NCI-H82 treated with DMSO at 0.1 percent for 48 hours (cell line): ENCODE results near the gene DCST2.

Experiments
- DNase-seq: peaks from one replicate; lab custom pipeline; 2025; ENCODE audit not compliant: unreplicated experiment; lab: John Stamatoyannopoulos, UW

DCST2 gene

DNA sequence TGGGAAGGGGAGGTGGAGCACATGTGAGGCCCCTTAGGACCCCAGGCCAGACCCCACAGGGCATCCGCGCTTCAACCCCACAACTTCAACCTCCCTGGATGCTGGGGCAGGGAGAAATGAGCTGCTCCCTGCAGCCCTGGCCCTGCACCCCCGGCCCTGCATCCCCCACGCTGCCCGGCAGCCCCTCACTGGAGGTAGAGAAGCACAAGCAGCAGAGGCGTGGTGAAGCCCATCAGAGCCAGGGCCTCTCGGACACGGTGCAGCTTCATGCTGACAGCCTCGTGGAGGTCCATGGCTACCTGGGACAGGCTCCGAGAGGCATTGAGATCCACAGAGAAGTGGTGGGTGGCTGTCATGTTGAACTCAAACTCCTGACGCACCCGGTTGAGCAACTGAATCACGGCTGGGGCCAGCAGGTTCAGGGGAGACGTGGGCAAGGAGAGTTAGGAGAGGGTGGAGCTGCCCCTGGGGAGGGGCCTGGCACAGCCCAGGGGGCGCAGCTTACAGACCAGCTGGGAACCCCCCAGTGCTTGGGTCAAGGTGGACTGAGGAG lies 3.3 kb downstream of the DCST2 start:
- DNase-seq, result no peak

GRCh38 chr1:155029513-155030242 lies 3.9 kb downstream of the DCST2 start:
- DNase-seq, result no peak

DNA sequence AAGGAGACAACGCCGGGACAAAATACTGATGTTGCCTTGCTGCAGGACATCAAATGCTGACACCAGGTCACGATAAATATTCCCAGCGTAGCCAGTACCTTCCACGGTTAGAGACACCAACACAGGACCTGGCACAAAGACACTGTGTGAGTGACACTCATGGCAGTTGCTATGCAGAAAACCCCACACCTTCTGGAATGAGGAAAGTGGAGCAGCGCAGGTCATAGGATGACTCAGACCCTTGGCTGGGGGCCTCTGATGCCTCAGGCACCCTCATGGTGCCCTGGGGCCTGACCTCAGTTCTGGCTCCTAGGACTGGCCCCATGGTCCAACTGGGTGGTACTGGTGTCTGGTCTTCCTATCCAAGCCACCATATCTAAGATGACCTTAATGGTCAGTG lies 7.0 kb downstream of the DCST2 start:
- DNase-seq, result no peak

DNA sequence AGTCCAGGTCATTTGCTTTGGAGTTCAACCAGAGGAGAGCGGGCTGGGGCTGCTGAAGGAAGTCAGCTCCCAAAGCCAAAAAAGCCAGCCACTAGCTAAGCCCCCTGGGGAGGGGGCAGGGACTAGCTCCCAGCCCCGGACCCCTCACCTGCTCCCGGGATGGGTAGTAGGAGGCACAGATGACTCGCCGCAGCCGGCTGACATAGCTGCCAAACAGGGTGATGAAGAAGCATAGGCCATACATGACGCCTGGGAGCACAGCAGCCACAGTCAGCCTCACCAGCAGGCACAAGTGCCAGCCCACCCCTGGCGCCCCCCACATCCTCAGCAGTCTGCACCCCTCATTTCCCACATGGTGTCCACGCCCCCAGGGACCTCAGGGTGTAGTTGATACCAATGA lies 7.4 kb downstream of the DCST2 start:
- DNase-seq, result no peak

DNA sequence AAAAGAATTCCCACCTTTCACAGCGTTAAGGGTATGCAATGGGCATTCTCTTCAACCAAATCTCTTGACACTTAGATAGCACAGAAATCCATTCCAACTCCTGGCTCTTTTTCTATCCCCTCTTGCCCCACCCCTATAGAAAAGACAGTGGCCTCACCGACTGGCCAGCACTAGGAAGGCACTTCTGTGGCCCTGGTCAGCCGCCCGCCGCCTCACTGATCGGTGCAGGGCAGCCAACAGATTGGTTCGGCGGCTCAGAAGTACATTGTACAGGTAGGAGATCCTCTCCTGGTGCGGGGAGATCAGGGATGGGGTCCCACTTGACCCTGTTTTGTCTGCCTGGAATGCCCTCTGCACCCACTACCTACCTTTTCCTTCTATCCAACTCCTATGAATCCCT lies 9.3 kb downstream of the DCST2 start:
- DNase-seq, result no peak

DNA sequence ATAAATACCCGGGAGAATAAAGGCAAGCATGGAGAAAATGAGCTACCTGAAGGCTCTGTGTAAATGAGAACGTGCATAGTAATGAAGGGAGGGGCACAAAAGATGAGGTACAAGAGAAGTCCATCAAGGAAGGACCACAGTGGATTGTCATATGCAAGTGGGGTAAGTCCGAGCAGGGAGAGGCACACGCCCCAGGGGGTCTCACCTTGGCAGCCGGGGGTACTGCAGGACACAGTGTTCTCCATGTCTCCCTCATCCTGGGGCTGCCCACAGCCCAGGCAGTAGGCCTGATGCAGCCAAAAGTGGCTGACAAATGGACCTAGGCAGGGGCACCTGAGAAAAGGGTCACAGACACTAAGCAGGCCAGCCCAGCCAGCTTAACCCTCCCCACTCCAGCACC lies 10.0 kb downstream of the DCST2 start:
- no peak for DNase-seq

DNA sequence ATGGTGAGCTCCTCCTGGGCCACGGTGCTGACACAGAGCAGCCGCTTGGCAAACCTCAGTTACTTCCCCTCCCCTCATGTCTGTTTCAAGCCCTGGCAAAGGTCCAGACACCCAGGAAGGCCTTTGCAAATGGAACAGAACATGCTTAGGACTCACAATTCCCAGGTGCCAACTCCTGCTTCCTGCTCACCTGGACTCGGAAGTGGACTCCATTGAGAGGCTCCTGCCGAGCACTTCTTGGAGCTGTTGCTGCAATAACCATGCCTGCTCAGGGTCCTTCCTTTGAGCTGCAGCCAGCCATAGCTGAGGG lies 10.7 kb downstream of the DCST2 start:
- DNase-seq, result no peak

DNA sequence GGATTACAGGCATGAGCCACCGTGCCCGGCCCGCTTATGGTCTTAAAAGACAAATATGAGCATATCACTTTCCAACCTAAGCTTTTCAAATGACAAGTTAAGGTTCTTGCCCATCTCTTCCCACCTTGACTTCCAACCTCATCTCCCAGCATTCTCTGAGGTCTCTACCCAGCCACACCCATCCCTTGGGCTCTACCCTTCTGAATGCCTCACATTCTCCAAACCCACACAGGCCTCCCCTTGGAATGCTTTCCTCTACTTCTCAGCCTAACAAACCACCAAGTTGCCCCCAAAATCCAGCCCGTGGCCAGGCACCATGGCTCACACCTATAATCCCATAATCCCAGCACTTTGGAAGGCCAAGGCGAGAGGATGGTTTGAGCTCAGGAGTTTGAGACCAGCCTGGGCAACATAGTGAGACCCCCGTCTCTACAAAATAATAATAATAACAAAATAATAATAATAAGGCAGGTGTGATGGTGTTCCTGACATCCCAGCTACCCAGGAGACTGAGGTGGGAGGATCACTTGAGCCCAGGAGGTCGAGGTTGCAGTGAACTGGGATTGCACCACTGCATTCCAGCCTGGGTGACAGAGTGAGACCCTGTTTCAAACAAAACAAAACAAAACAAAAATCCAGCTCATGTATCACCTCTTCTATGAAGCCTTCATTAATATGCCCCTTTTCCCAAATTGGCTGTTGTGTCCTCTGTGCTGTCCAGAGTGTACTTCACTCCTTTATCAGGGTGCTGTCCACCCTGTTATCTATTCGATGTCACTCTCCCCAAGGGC lies 11.2 kb downstream of the DCST2 start:
- DNase-seq, result no peak

- no peak for DNase-seq
These were observed 14.0 kb downstream of the DCST2 start for GRCh38 chr1:155019377-155020245.

GRCh38 chr1:155018617-155019348 lies 14.8 kb downstream of the DCST2 start:
- no peak for DNase-seq

- DNase-seq, result no peak
These were observed 15.7 kb downstream of the DCST2 start for GRCh38 chr1:155017946-155018316.

DNA sequence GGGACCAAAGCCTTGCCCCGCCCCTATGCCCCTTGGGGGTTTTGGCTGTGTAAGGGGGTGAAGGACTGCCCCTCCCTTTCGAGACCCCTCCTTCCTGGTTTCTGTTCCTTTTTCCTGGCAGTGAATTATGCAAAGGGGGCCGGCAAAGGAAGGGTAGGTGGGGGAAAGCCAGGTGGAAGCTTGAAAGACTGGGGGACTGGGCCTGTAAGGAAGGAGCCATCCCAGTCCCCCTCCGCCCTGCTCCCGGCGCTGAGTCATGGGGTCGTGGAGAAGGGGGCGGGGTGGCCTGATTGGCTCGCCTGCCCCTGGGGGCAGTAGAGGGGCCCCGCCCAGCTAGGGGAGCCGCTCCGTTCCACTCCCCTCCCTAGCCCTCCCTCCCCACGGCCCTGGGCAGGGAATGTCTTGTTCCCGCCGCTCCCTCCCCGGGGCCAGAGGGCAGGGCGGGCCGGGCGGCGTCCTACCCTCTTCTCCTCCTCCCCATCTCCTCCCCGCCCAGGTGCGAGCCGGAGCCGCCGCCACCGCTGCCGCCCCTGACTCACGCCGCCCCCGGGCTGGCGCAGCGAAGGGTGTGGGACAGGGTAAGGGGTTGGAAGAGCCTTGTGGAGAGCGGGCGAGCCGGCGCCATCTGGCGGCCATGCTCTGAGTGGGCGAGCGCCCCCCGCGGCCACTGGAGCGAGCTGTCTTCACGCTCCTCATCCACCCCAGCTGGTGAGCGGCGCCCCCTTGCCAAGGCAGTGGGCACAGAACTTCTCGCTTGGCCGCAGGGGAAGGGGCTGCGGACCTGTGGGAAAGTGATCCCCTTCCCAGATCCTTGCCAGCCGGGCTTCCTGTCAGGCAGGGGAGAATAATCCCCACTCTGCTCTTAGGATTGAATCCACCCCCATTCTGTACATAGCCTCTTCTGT lies 16.3 kb downstream of the DCST2 start:
- peak; percentile 85 for DNase-seq

DNA sequence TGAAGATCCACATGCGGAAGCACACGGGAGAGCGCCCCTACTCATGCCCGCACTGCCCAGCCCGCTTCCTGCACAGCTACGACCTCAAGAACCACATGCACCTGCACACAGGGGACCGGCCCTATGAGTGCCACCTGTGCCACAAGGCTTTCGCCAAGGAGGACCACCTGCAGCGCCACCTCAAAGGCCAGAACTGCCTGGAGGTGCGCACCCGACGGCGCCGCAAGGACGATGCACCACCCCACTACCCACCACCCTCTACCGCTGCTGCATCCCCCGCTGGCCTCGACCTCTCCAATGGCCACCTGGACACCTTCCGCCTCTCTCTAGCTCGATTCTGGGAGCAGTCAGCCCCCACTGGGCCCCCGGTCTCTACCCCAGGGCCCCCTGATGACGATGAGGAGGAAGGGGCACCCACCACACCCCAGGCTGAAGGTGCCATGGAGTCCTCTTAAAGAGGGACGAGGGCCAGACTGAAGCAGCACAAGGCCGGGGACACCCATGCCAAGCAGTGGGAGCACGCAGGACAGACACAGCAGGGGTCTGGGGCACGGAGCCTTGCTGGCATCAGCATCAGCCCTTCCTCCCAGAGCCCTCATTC lies 17.2 kb downstream of the DCST2 start:
- DNase-seq, result no peak

DNA sequence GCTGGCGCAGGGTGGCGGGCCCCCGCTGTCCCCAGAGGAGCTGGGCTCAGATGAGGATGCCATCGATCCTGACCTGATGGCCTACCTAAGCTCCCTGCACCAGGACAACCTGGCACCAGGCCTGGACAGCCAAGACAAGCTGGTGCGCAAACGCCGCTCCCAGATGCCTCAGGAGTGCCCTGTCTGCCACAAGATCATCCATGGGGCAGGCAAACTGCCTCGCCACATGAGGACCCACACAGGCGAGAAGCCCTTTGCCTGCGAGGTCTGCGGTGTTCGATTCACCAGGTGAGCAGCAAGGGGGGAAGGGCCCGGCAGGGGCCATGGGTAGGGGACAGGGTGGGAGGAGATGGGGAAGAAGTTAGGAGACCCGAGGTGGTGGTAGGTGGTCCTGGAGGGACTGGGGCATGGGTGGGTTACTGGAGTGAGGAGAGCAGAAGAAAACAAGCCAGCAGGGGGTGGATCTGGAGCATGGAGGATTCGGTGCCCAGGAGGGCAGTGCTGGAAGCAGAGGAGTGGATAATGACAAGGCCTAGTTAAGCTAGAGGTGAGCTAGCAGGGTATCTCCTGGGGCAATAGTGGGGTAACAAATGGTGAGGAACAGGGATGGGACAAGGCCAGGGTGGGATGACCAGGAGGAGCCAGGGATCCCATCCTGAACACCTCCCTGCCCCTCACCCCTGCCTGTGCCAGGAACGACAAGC lies 17.9 kb downstream of the DCST2 start:
- DNase-seq, result no peak

GRCh38 chr1:155014709-155015508 lies 18.7 kb downstream of the DCST2 start:
- no peak for DNase-seq

DNA sequence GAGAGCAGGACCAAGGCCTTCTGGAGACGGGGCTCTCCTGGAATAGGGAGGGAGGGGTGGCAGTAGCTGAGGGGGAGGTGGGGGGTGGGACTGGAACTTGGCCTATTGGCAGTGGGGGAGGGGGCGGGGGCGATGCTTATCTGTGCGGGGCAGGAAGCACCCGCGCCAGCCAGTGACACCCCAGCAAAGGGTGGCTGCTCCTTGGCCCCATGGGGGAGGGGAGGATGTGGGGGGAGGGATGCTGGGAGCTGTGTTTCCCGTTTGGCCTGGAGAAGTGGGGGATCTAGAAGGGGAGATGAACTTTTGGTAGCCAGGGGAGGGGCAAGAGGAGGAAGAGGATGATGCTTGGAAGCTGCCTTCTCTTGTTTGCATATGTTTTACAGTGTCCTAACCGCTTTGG lies 19.9 kb downstream of the DCST2 start:
- DNase-seq, result no peak

DNA sequence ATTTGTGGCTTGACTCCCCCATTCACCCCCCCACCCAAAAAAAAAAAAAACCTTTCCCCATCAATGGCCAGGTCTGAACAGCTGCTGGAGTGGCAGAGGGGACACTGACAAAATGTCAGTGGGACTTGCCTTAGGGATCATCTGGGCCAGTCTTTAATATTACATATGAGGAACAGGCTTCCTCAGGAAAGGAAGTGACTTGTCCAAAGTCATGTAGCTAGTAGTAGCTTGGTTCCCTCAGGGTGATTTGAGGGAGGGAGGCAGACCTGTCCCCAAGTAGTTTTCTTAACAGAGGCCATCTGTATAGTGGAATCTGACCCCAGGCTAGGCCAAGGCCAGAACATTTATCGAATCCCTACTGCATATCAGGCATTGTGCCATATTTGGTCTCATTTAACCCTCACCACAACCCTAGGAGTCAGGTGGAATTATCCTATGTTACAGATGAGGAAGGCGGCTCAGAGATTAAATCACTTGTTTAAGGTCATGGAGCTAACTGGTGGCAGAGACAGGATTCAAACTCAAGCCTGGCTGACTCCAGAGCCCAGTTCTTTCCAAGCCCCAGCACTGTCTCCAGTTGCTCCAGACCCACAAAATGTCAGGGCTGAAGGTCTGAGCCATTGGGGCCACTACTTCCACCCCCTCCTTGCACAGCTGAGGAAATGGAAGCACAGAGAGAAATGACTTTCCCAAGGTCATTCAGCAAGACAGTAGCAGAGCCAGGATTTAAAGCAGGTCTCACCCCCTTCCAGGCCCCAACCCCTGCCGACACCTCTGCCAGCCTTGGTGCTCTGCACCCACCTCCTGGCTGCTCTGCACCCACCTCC lies 20.6 kb downstream of the DCST2 start:
- no peak for DNase-seq
